DOHH2 (cell line): ENCODE measurements around the gene SHPK.

Experiments used
- H3F3A ChIP-seq: fragments of 200-600 bp; sonication (generic), shearing (Covaris generic); 2 replicates; pipeline ENCODE4 v1.6.0; 2016; ENCODE audit warnings: antibody characterized with exemption, mild to moderate bottlenecking; ENCODE audit not compliant: control insufficient read depth, insufficient read depth
- H3K27ac ChIP-seq: fragments of 200-600 bp; sonication (generic); 2 replicates; pipeline ENCODE4 v1.5.1; 2014; ENCODE audit warnings: low read depth, mild to moderate bottlenecking, low read length, moderate library complexity
- H3K27me3 ChIP-seq: fragments of 200-600 bp; sonication (generic); 2 replicates; pipeline ENCODE4 v1.6.1; 2014; ENCODE audit warnings: mild to moderate bottlenecking, low read length, mixed read lengths; ENCODE audit not compliant: control insufficient read depth
- H3K36me3 ChIP-seq: fragments of 200-600 bp; sonication (generic); 2 replicates; pipeline ENCODE4 v1.6.1; 2014; ENCODE audit warnings: mild to moderate bottlenecking, low read length, moderate library complexity, mixed read lengths; ENCODE audit not compliant: control insufficient read depth
- H3K4me1 ChIP-seq: fragments of 200-600 bp; sonication (generic); 2 replicates; pipeline ENCODE4 v1.6.1; 2014; ENCODE audit warnings: mild to moderate bottlenecking, low read length, mixed read lengths; ENCODE audit not compliant: control insufficient read depth
- H3K4me2 ChIP-seq: fragments of 200-600 bp; sonication (generic); 2 replicates; pipeline ENCODE4 v1.6.0; 2014; ENCODE audit warnings: mild to moderate bottlenecking, low read length, moderate library complexity
- H3K4me3 ChIP-seq: fragments of 200-600 bp; sonication (generic); 2 replicates; pipeline ENCODE4 v1.5.1; 2014; ENCODE audit warnings: mild to moderate bottlenecking, low read length, mixed read lengths
- H3K79me2 ChIP-seq: fragments of 200-600 bp; sonication (generic); 2 replicates; pipeline ENCODE4 v1.6.1; 2014; ENCODE audit warnings: mild to moderate bottlenecking, low read length, mixed read lengths; ENCODE audit not compliant: control insufficient read depth
- H3K9me2 ChIP-seq: fragments of 200-600 bp; sonication (generic); replicated peaks from 2 replicates; pipeline ENCODE4 v1.6.1; 2014; ENCODE audit warnings: mild to moderate bottlenecking, low read length, mixed read lengths; ENCODE audit not compliant: control insufficient read depth
- H3K9me3 ChIP-seq: fragments of 200-600 bp; sonication (generic); 2 replicates; pipeline ENCODE4 v1.6.1; 2014; ENCODE audit warnings: antibody characterized with exemption, low read length, mixed read lengths; ENCODE audit not compliant: control insufficient read depth, insufficient read depth
- H4K20me1 ChIP-seq: fragments of 200-600 bp; sonication (generic); 2 replicates; pipeline ENCODE4 v1.6.0; 2014; ENCODE audit warnings: low read depth, mild to moderate bottlenecking, antibody characterized with exemption, low read length, moderate library complexity; ENCODE audit not compliant: control insufficient read depth, insufficient read depth
- CTCF ChIP-seq: fragments of 200-600 bp; sonication (generic); IDR thresholded peaks from one replicate; pipeline ENCODE4 v1.5.1; 2014; ENCODE audit warnings: antibody characterized with exemption, mild to moderate bottlenecking, low read depth, low read length; ENCODE audit not compliant: poor library complexity, severe bottlenecking
- EZH2phosphoT487 ChIP-seq: fragments of 200-600 bp; sonication (generic); IDR thresholded peaks from 2 replicates; pipeline ENCODE4 v1.6.1; 2017; ENCODE audit warnings: borderline replicate concordance, mild to moderate bottlenecking, antibody characterized with exemption, low read length, moderate library complexity, mixed read lengths

Gene SHPK

GRCh38 chr17:3682033-3682432 lies 46.0 kb upstream of the SHPK start:
- TF ChIP-seq EZH2phosphoT487, result no peak
- no peak for TF ChIP-seq CTCF
- Histone ChIP-seq H4K20me1 (no peaks in the 10 kb centered on the region; the same call in 1 of the 2 replicates), H3K27ac (no peak overlapping the region), H3K4me2 (no peak overlapping the region), H3K4me1 (peaks cover 27% of the 10 kb centered on the region), H3K9me3 (no peaks in the 10 kb centered on the region), H3K27me3 (no peaks in the 10 kb centered on the region), H3K36me3 (peaks cover 61% of the 10 kb centered on the region), H3K79me2 (peaks cover 7% of the 10 kb centered on the region), H3K9me2 (no peaks in the 10 kb centered on the region), H3F3A (peaks cover 15% of the 10 kb centered on the region), H3K4me3 (no peak overlapping the region)

GRCh38 chr17:3681565-3681964 lies 45.5 kb upstream of the SHPK start:
- Histone ChIP-seq H3F3A (peaks cover 15% of the 10 kb centered on the region), H3K4me2 (no peak overlapping the region), H3K27ac (no peak overlapping the region), H3K4me3 (no peak overlapping the region), H4K20me1 (no peaks in the 10 kb centered on the region; the same call in 1 of the 2 replicates), H3K9me3 (no peaks in the 10 kb centered on the region), H3K79me2 (peaks cover 7% of the 10 kb centered on the region), H3K27me3 (no peaks in the 10 kb centered on the region), H3K4me1 (peaks cover 27% of the 10 kb centered on the region), H3K36me3 (peaks cover 62% of the 10 kb centered on the region), H3K9me2 (no peaks in the 10 kb centered on the region)
- no peak for TF ChIP-seq EZH2phosphoT487
- TF ChIP-seq CTCF, result no peak

GRCh38 chr17:3681057-3681456 lies 45.0 kb upstream of the SHPK start:
- Histone ChIP-seq H3K36me3 (peaks cover 67% of the 10 kb centered on the region), H4K20me1 (no peaks in the 10 kb centered on the region; the same call in 1 of the 2 replicates), H3K27ac (no peak overlapping the region), H3K4me1 (peaks cover 27% of the 10 kb centered on the region), H3F3A (peaks cover 15% of the 10 kb centered on the region), H3K79me2 (peaks cover 7% of the 10 kb centered on the region), H3K27me3 (no peaks in the 10 kb centered on the region), H3K9me3 (no peaks in the 10 kb centered on the region), H3K9me2 (no peaks in the 10 kb centered on the region), H3K4me2 (no peak overlapping the region), H3K4me3 (no peak overlapping the region)
- TF ChIP-seq CTCF (no peak), EZH2phosphoT487 (no peak)
